Activated B cell treated with CpG ODN at 0.5 μM for 24 hours (primary cell): ENCODE measurements around the gene TRIP12. TPM values are rescaled to one million over a fixed set of nuclear protein-coding genes. Genes with fewer than 3 reads are reported as not detected.

ENCODE experiments used
- ATAC-seq: fragments of 200-7000 bp; cut with Tn5 transposase; one replicate; pipeline ENCODE4 v1.10.0; 2021; ENCODE audit warnings: low read depth, mild to moderate bottlenecking, moderate library complexity
- CTCF ChIA-PET: fragments of 350-600 bp; sonication (Branson Sonifier 250); formaldehyde crosslinking; loops from one replicate; lab custom pipeline; 2021; ENCODE audit warnings: antibody characterized with exemption; lab: Charles Lee
- POLR2A ChIA-PET: fragments of 350-600 bp; sonication (Branson Sonifier 250); formaldehyde crosslinking; loops from one replicate; lab custom pipeline; 2021; ENCODE audit warnings: antibody characterized with exemption; lab: Charles Lee
- DNase-seq: peaks from one replicate; pipeline ENCODE4 v3.0.0; 2022
- H3K27ac Mint-ChIP-seq: one replicate; pipeline ENCODE4 v1.8.0; 2020; ENCODE audit warnings: mixed read lengths
- H3K27me3 Mint-ChIP-seq: one replicate; pipeline ENCODE4 v1.8.0; 2021; ENCODE audit warnings: mixed read lengths
- H3K36me3 Mint-ChIP-seq: one replicate; pipeline ENCODE4 v1.8.0; 2021; ENCODE audit warnings: low read depth, mixed read lengths
- H3K4me1 Mint-ChIP-seq: one replicate; pipeline ENCODE4 v1.8.0; 2021; ENCODE audit warnings: mixed read lengths
- H3K4me3 Mint-ChIP-seq: one replicate; pipeline ENCODE4 v1.8.0; 2020; ENCODE audit warnings: mild to moderate bottlenecking, mixed read lengths
- H3K9me3 Mint-ChIP-seq: one replicate; pipeline ENCODE4 v1.8.0; 2020; ENCODE audit warnings: mixed read lengths
- intact Hi-C: fragments of 100-400 bp; cut with micrococcal nuclease; formaldehyde crosslinking; loops from one replicate; pipeline ENCODE4 v1.15.1; 2024
- total RNA-seq: library from RNA; stranded (reverse); gene quantifications from 2 replicates; pipeline ENCODE4 v1.2.3, GENCODE V29; 2022
- TF ChIP-seq, protein P1 (sequence below): fragments of 200-600 bp; IDR thresholded peaks from one replicate; pipeline ENCODE4 v1.8.0; 2022; ENCODE audit warnings: antibody characterized with exemption, mild to moderate bottlenecking

Gene TRIP12
- total RNA-seq, 1 donor from 2014 or later: 272 TPM

DNA sequence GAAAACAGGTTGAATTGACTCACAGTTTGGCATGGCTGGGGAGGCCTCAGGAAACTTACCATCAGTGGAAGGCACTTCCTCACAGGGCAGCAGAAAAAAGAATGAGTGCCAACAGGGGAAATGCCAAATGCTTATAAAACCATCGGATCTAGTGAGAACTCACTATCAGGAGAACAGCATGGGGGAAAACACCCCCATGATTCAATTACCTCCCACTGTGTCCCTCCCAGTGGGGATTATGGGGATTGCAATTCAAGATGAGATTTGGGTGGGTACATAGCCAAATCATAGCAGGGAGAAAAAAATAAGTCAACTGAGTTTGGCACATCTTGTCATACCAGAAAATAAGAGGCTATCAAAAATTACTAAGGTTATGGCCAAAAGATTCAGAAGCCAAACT lies 96.3 kb downstream of the TRIP12 start:
- peaks cover 17% of the 10 kb centered on the region for H3K4me1 Mint-ChIP-seq
- H3K9me3 Mint-ChIP-seq: peaks cover 7% of the 10 kb centered on the region
- ChIA-PET POLR2A (no interaction called here), CTCF (no interaction called here)
- peaks cover 77% of the 10 kb centered on the region for H3K36me3 Mint-ChIP-seq
- no peak overlapping the region for H3K4me3 Mint-ChIP-seq
- DNase-seq: no peak
- H3K27me3 Mint-ChIP-seq: no peaks in the 10 kb centered on the region
- ATAC-seq: no peak
- H3K27ac Mint-ChIP-seq: no peak overlapping the region
- TF ChIP-seq, protein P1, sequence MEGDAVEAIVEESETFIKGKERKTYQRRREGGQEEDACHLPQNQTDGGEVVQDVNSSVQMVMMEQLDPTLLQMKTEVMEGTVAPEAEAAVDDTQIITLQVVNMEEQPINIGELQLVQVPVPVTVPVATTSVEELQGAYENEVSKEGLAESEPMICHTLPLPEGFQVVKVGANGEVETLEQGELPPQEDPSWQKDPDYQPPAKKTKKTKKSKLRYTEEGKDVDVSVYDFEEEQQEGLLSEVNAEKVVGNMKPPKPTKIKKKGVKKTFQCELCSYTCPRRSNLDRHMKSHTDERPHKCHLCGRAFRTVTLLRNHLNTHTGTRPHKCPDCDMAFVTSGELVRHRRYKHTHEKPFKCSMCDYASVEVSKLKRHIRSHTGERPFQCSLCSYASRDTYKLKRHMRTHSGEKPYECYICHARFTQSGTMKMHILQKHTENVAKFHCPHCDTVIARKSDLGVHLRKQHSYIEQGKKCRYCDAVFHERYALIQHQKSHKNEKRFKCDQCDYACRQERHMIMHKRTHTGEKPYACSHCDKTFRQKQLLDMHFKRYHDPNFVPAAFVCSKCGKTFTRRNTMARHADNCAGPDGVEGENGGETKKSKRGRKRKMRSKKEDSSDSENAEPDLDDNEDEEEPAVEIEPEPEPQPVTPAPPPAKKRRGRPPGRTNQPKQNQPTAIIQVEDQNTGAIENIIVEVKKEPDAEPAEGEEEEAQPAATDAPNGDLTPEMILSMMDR: no peak
- intact Hi-C loops: no loop called here

DNA sequence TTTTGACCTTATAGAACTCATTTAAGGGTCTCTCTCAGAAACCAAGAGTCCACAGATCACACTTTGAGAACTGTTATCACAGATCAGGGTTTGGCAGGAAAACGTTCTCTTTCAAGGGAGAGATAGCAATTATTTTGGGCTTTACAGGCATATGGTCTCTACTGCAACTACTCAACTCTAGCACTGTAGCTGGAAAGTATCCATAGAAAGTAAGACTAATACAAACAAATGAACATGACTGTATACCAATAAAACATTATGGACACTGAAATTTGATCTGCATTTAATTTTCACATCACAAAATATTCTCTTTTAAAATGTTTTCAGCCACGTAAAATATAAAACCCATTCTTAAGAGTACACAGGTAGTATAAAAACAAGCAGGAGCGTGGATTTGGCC lies 100.5 kb downstream of the TRIP12 start:
- ATAC-seq (no peak), DNase-seq (no peak)
- no peaks in the 10 kb centered on the region for H3K27me3 Mint-ChIP-seq
- CTCF ChIA-PET: no interaction called here
- H3K4me3 Mint-ChIP-seq: no peak overlapping the region
- H3K4me1 Mint-ChIP-seq: peaks cover 24% of the 10 kb centered on the region
- H3K36me3 Mint-ChIP-seq: peaks cover 70% of the 10 kb centered on the region
- H3K27ac Mint-ChIP-seq: peak overlapping the region; percentile 86
- TF ChIP-seq, protein P1: no peak
- POLR2A ChIA-PET: no interaction called here
- intact Hi-C loops: loop anchor here (5.0 kb wide), 1 partner anchor 51 kb away; no protein-coding TSS in a partner anchor
- peaks cover 7% of the 10 kb centered on the region for H3K9me3 Mint-ChIP-seq

DNA sequence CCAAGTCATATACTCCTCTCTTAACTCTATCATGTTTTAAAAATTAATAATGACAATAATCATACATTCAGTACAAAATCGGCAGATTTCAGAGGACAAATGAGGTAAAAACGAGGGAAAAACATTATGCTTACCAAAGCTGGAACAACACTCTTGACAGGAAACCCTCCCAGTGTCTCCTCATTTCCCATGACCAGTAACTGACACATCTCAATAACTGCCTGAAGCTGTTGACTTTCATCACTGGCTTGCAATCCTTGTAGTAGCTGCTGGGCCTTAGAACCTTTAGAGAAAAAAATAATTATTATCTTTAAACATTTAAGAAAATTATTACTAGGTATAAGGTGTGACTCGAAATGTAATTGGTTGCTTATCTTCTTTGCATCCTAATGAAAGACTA lies 103.6 kb downstream of the TRIP12 start:
- H3K4me1 Mint-ChIP-seq: peaks cover 24% of the 10 kb centered on the region
- H3K27me3 Mint-ChIP-seq: no peaks in the 10 kb centered on the region
- ChIA-PET CTCF (no interaction called here), POLR2A (no interaction called here)
- no peak overlapping the region for H3K4me3 Mint-ChIP-seq
- no peaks in the 10 kb centered on the region for H3K9me3 Mint-ChIP-seq
- DNase-seq (no peak), ATAC-seq (no peak)
- H3K27ac Mint-ChIP-seq: no peak overlapping the region
- intact Hi-C loops: no loop called here
- TF ChIP-seq, protein P1: no peak
- H3K36me3 Mint-ChIP-seq: peaks cover 67% of the 10 kb centered on the region

DNA sequence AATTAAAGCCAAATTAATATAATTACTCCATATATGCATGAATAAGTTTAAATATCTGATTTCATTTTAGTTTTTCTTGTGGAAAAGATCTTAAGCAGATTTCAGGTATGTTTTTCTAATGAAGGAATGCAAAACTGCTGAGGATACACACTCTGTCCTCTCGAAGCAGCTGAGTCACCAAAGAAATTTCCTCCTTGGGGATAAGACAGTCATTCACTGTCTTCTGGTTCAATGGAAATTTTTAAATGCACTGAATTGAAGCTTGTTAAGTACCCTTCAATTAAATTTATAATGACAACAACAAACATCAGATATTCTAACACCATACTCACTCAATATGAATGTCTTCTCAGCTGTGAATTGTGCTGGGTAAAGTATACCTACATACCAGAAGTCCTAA lies 106.0 kb downstream of the TRIP12 start:
- Mint-ChIP-seq H3K4me1 (peaks cover 6% of the 10 kb centered on the region), H3K9me3 (no peaks in the 10 kb centered on the region), H3K36me3 (peaks cover 60% of the 10 kb centered on the region), H3K4me3 (no peak overlapping the region), H3K27ac (no peak overlapping the region), H3K27me3 (no peaks in the 10 kb centered on the region)
- DNase-seq (no peak), ATAC-seq (no peak)
- TF ChIP-seq, protein P1: no peak
- intact Hi-C loops: no loop called here
- POLR2A ChIA-PET: no interaction called here
- CTCF ChIA-PET: interaction anchor here (1.0 kb wide), 2 partner anchors 14 to 35 kb away, joined by 3 read pairs; no protein-coding TSS in a partner anchor

DNA sequence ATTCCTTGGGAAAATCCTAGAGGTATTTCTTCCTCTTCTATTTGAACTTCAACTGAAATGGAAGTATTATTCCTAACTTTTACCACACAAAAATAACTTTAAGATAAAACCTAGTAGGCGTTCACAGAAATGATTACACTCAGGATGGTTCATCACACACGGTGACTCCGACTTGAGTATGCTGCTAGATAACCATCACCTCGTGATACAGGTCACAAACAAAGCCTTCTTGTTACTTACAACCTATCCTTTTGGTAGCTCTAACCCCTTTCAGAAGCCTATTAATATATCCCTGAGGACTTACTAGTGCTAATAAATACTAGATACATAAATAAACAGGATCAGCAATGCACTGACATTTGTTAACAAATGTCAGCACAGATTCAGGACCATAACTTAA lies 106.5 kb downstream of the TRIP12 start:
- DNase-seq (no peak), ATAC-seq (no peak)
- Mint-ChIP-seq H3K9me3 (no peaks in the 10 kb centered on the region), H3K27me3 (no peaks in the 10 kb centered on the region), H3K4me3 (no peak overlapping the region), H3K27ac (no peak overlapping the region), H3K36me3 (peaks cover 64% of the 10 kb centered on the region), H3K4me1 (peaks cover 6% of the 10 kb centered on the region)
- ChIA-PET CTCF (interaction anchor here (1.0 to 1.5 kb wide), 3 partner anchors 12 to 34 kb away, joined by 3 to 4 read pairs (median 3); no protein-coding TSS in a partner anchor), POLR2A (no interaction called here)
- TF ChIP-seq, protein P1: no peak
- intact Hi-C loops: no loop called here
